B cell (primary cell): ENCODE data around the gene PTPRG.

Source experiments
- EZH2 ChIP-seq: IDR thresholded peaks from 2 replicates; pipeline ENCODE4 v1.6.1; 2012; ENCODE audit warnings: borderline replicate concordance, low read depth, mild to moderate bottlenecking, moderate library complexity, low read length; ENCODE audit not compliant: insufficient read depth, poor library complexity, severe bottlenecking
- TF ChIP-seq, protein P1 (sequence below): fragments of 200-600 bp; IDR thresholded peaks from one replicate; pipeline ENCODE4 v1.8.0; 2022; ENCODE audit warnings: antibody characterized with exemption, mild to moderate bottlenecking

- TF ChIP-seq, protein P1, sequence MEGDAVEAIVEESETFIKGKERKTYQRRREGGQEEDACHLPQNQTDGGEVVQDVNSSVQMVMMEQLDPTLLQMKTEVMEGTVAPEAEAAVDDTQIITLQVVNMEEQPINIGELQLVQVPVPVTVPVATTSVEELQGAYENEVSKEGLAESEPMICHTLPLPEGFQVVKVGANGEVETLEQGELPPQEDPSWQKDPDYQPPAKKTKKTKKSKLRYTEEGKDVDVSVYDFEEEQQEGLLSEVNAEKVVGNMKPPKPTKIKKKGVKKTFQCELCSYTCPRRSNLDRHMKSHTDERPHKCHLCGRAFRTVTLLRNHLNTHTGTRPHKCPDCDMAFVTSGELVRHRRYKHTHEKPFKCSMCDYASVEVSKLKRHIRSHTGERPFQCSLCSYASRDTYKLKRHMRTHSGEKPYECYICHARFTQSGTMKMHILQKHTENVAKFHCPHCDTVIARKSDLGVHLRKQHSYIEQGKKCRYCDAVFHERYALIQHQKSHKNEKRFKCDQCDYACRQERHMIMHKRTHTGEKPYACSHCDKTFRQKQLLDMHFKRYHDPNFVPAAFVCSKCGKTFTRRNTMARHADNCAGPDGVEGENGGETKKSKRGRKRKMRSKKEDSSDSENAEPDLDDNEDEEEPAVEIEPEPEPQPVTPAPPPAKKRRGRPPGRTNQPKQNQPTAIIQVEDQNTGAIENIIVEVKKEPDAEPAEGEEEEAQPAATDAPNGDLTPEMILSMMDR = no peak
- TF ChIP-seq EZH2 = no peak
Measured at GRCh38 chr3:62199126-62199525, 637.8 kb downstream of the PTPRG start.
